ENCODE data around the gene TCAIM.

GRCh38 chr3:44324584-44324983 is 14.0 kb upstream of the TCAIM start:
- TF ChIP-seq POLR2AphosphoS5 (IDR thresholded peaks at IDR 0.05) (no peak), CTCF (IDR thresholded peaks at IDR 0.05) (no peak)

Data from breast epithelium (tissue), 3 donors.